Gastrocnemius medialis (tissue), 4 donors: Measurements from ENCODE around the gene SMIM38. TPM values are rescaled to one million over a fixed set of nuclear protein-coding genes. Genes with fewer than 3 reads are reported as not detected.
"Not testable (repeated sequence)": the region's sequence is repeated elsewhere in the genome, so short reads cannot be mapped to it uniquely, and the experiment has no call there.

Experiments
- ATAC-seq, 2 donors: fragments of 150-250 bp; one replicate each; pipeline ENCODE4 v1.9.1; 2016
- DNase-seq, 2 donors: peaks; one replicate each; pipeline ENCODE4 v3.0.0-alpha.2; 2019
- H3K27ac ChIP-seq, 4 donors: fragments of 200-600 bp; sonication (generic); 1 replicate in 1 of 4; 2 replicates in 3 of 4; pipeline ENCODE4 v1.5.1; 2016 to 2018; ENCODE audit warnings: mild to moderate bottlenecking in 2 of 4, moderate library complexity in 1 of 4
- H3K27me3 ChIP-seq, 3 donors: fragments of 200-600 bp; sonication (generic) in 2 of 3; 1 replicate in 1 of 3; 2 replicates in 2 of 3; pipeline versions ENCODE4 v1.5.1 to v1.6.0; 2016 to 2019; ENCODE audit warnings: mild to moderate bottlenecking in 1 of 3, moderate library complexity in 1 of 3
- H3K36me3 ChIP-seq, 2 donors: fragments of 200-600 bp; sonication (generic) in 1 of 2; one replicate each; pipeline ENCODE4 v1.5.1; 2017 to 2018
- H3K4me1 ChIP-seq, 2 donors: fragments of 200-600 bp; sonication (generic) in 1 of 2; one replicate each; pipeline ENCODE4 v1.5.1; 2016 to 2017; ENCODE audit warnings: mild to moderate bottlenecking in 2 of 2
- H3K4me3 ChIP-seq, 4 donors: fragments of 200-600 bp; sonication (generic) in 3 of 4; 1 replicate in 1 of 4; 2 replicates in 3 of 4; pipeline ENCODE4 v1.5.1; 2016 to 2019; ENCODE audit warnings: mild to moderate bottlenecking in 2 of 4
- H3K9me3 ChIP-seq, 3 donors: fragments of 200-600 bp; sonication (generic) in 2 of 3; 1 replicate in 1 of 3; 2 replicates in 2 of 3; pipeline ENCODE4 v1.5.1; 2016 to 2019
- CTCF ChIP-seq, 5 experiments: fragments of 450-650 bp in 3 of 5; fragments of 200-600 bp in 2 of 5; sonication (generic) in 2 of 5; IDR thresholded peaks in 4 of 5; conservative IDR thresholded peaks in 1 of 5; 1 replicate in 4 of 5; 2 replicates in 1 of 5; pipeline ENCODE4 v1.5.1; 2016 to 2019; ENCODE audit warnings: antibody characterized with exemption in 5 of 5, mild to moderate bottlenecking in 3 of 5, moderate library complexity in 3 of 5
- POLR2A ChIP-seq, 2 donors: fragments of 450-650 bp; IDR thresholded peaks; one replicate each; pipeline ENCODE4 v1.6.1; 2017; ENCODE audit warnings: antibody characterized with exemption in 2 of 2, mild to moderate bottlenecking in 2 of 2, moderate library complexity in 2 of 2
- in situ Hi-C, 4 donors: fragments of 200-750 bp; cut with MboI; loops; one replicate each; pipeline versions ENCODE4 v1.15.0 to v1.8.0; 2017; ENCODE audit warnings: low sequenced_read_pairs in 4 of 4
- intact Hi-C: fragments of 100-400 bp; cut with DNase I; formaldehyde crosslinking; loops from one replicate; pipeline ENCODE4 v1.15.1; 2023; ENCODE audit warnings: low total_unique reads
- total RNA-seq, 4 donors: library from RNA; depleted of rRNA; stranded (reverse); fragments of >200 nt; gene quantifications; one replicate each; pipeline versions ENCODE4 v1.1.0 to v1.2.3, GENCODE V29; 2016

SMIM38 gene
- total RNA-seq, 4 donors from 2014 or later = 0.12 to 0.66 (median 0.40) TPM; not detected in 1

- Histone ChIP-seq H3K36me3 (no peaks in the 10 kb centered on the region), H3K27me3 (no peaks in the 10 kb centered on the region), H3K27ac (no peak overlapping the region), H3K4me1 (no peaks in the 10 kb centered on the region), H3K4me3 (no peak overlapping the region), H3K9me3 (peaks cover 0 to 3% (median 0%) of the 10 kb centered on the region in 3 donors)
- in situ Hi-C loops (no loop called here), intact Hi-C loops (no loop called here)
- no peak for DNase-seq
- ATAC-seq = no peak
- no peak for TF ChIP-seq POLR2A (IDR thresholded peaks at IDR 0.05)
Observed at GRCh38 chr11:69148377-69148762, 7.4 kb upstream of the SMIM38 start.

- H3K36me3 ChIP-seq = no peaks in the 10 kb centered on the region
- no peak for ATAC-seq
- no peak overlapping the region for H3K4me3 ChIP-seq
Observed at GRCh38 chr11:69148806-69149205, 6.9 kb upstream of the SMIM38 start.

GRCh38 chr11:69149338-69150045 is 6.2 kb upstream of the SMIM38 start:
- in situ Hi-C loops, H3K36me3 ChIP-seq, H3K9me3 ChIP-seq, H3K27me3 ChIP-seq, DNase-seq, H3K27ac ChIP-seq, intact Hi-C loops, H3K4me3 ChIP-seq, ATAC-seq, H3K4me1 ChIP-seq: not testable (repeated sequence)

More at GRCh38 chr11:69148806-69149205, 6.9 kb upstream of the SMIM38 start:
- intact Hi-C loops = no loop called here
- Histone ChIP-seq H3K9me3 (peaks cover 0 to 3% (median 0%) of the 10 kb centered on the region in 3 donors), H3K27ac (no peak overlapping the region), H3K27me3 (no peaks in the 10 kb centered on the region), H3K4me1 (no peaks in the 10 kb centered on the region)
- DNase-seq = no peak
- TF ChIP-seq CTCF (IDR thresholded peaks at IDR 0.05 in 4 of 5, conservative IDR thresholded peaks at IDR 0.05 in 1 of 5) (no peak), POLR2A (IDR thresholded peaks at IDR 0.05) (no peak)
- in situ Hi-C loops = no loop called here

GRCh38 chr11:69150175-69150574 is 5.6 kb upstream of the SMIM38 start:
- DNase-seq (no peak), ATAC-seq (no peak)
- no peaks in the 10 kb centered on the region for H3K36me3 ChIP-seq
- H3K4me3 ChIP-seq = no peak overlapping the region
- H3K4me1 ChIP-seq = no peaks in the 10 kb centered on the region
- in situ Hi-C loops (no loop called here), intact Hi-C loops (no loop called here)
- no peak overlapping the region for H3K27ac ChIP-seq
- peaks cover 0 to 3% (median 0%) of the 10 kb centered on the region in 3 donors for H3K9me3 ChIP-seq
- TF ChIP-seq POLR2A (IDR thresholded peaks at IDR 0.05) (no peak), CTCF (IDR thresholded peaks at IDR 0.05 in 4 of 5, conservative IDR thresholded peaks at IDR 0.05 in 1 of 5) (no peak)
- H3K27me3 ChIP-seq = no peaks in the 10 kb centered on the region

- H3K9me3 ChIP-seq = peaks cover 0 to 3% (median 0%) of the 10 kb centered on the region in 3 donors
- in situ Hi-C loops (no loop called here), intact Hi-C loops (no loop called here)
- no peaks in the 10 kb centered on the region for H3K36me3 ChIP-seq
- TF ChIP-seq CTCF (IDR thresholded peaks at IDR 0.05 in 4 of 5, conservative IDR thresholded peaks at IDR 0.05 in 1 of 5) = no peak
- no peak for TF ChIP-seq POLR2A (IDR thresholded peaks at IDR 0.05)
- H3K27me3 ChIP-seq = no peaks in the 10 kb centered on the region
- H3K4me1 ChIP-seq = peaks cover 0 to 5% of the 10 kb centered on the region in 2 donors
- no peak overlapping the region for H3K4me3 ChIP-seq
- no peak overlapping the region for H3K27ac ChIP-seq
- ATAC-seq (no peak), DNase-seq (no peak)
Observed at GRCh38 chr11:69151836-69152235, 3.9 kb upstream of the SMIM38 start.
